ENCODE results near the gene THOC1.

Gene THOC1

GRCh38 chr18:213966-214365 is 53.9 kb downstream of the THOC1 start:
- TF ChIP-seq CEBPB (IDR thresholded peaks at IDR 0.05) (no peak), CREB1 (IDR thresholded peaks at IDR 0.05; ENCODE audit: low read depth) (no peak), EP300 (IDR thresholded peaks at IDR 0.05; ENCODE audit: borderline replicate concordance) (no peak), YY1 (IDR thresholded peaks at IDR 0.05; ENCODE audit: low read depth) (no peak), FOXM1 (IDR thresholded peaks at IDR 0.05; ENCODE audit: borderline replicate concordance, low read depth) (no peak), RAD21 (IDR thresholded peaks at IDR 0.05; ENCODE audit: low read depth) (no peak), USF1 (IDR thresholded peaks at IDR 0.05) (no peak), NFIC (IDR thresholded peaks at IDR 0.05) (no peak), TEAD4 (IDR thresholded peaks at IDR 0.05) (no peak), REST (IDR thresholded peaks at IDR 0.05; ENCODE audit: low read depth) (no peak), TAF1 (IDR thresholded peaks at IDR 0.05; ENCODE audit: low read depth) (no peak), EGR1 (IDR thresholded peaks at IDR 0.05) (no peak), MAX (IDR thresholded peaks at IDR 0.05) (no peak), TCF12 (IDR thresholded peaks at IDR 0.05; ENCODE audit: low read depth) (no peak), ZBTB7A (IDR thresholded peaks at IDR 0.05; ENCODE audit: low read depth) (no peak)

GRCh38 chr18:213505-213904 is 54.3 kb downstream of the THOC1 start:
- TF ChIP-seq TCF12 (IDR thresholded peaks at IDR 0.05; ENCODE audit: low read depth) = no peak
- TF ChIP-seq FOXM1 (IDR thresholded peaks at IDR 0.05; ENCODE audit: borderline replicate concordance, low read depth) = no peak
- no peak for TF ChIP-seq EGR1 (IDR thresholded peaks at IDR 0.05)
- no peak for TF ChIP-seq TAF1 (IDR thresholded peaks at IDR 0.05; ENCODE audit: low read depth)
- no peak for TF ChIP-seq REST (IDR thresholded peaks at IDR 0.05; ENCODE audit: low read depth)
- no peak for TF ChIP-seq EP300 (IDR thresholded peaks at IDR 0.05; ENCODE audit: borderline replicate concordance)
- no peak for TF ChIP-seq CEBPB (IDR thresholded peaks at IDR 0.05)
- no peak for TF ChIP-seq MAX (IDR thresholded peaks at IDR 0.05)
- TF ChIP-seq RAD21 (IDR thresholded peaks at IDR 0.05; ENCODE audit: low read depth) = no peak
- TF ChIP-seq ZBTB7A (IDR thresholded peaks at IDR 0.05; ENCODE audit: low read depth) = no peak
- no peak for TF ChIP-seq USF1 (IDR thresholded peaks at IDR 0.05)
- no peak for TF ChIP-seq YY1 (IDR thresholded peaks at IDR 0.05; ENCODE audit: low read depth)
- no peak for TF ChIP-seq TEAD4 (IDR thresholded peaks at IDR 0.05)
- TF ChIP-seq NFIC (IDR thresholded peaks at IDR 0.05) = no peak
- TF ChIP-seq CREB1 (IDR thresholded peaks at IDR 0.05; ENCODE audit: low read depth) = no peak

- no peak for TF ChIP-seq REST (IDR thresholded peaks at IDR 0.05; ENCODE audit: low read depth)
- no peak for TF ChIP-seq TAF1 (IDR thresholded peaks at IDR 0.05; ENCODE audit: low read depth)
- no peak for TF ChIP-seq TCF12 (IDR thresholded peaks at IDR 0.05; ENCODE audit: low read depth)
- TF ChIP-seq TEAD4 (IDR thresholded peaks at IDR 0.05) = no peak
- no peak for TF ChIP-seq CREB1 (IDR thresholded peaks at IDR 0.05; ENCODE audit: low read depth)
- TF ChIP-seq FOXM1 (IDR thresholded peaks at IDR 0.05; ENCODE audit: borderline replicate concordance, low read depth) = no peak
- TF ChIP-seq EP300 (IDR thresholded peaks at IDR 0.05; ENCODE audit: borderline replicate concordance) = no peak
- no peak for TF ChIP-seq MAX (IDR thresholded peaks at IDR 0.05)
- no peak for TF ChIP-seq USF1 (IDR thresholded peaks at IDR 0.05)
- no peak for TF ChIP-seq NFIC (IDR thresholded peaks at IDR 0.05)
- TF ChIP-seq RAD21 (IDR thresholded peaks at IDR 0.05; ENCODE audit: low read depth) = no peak
- no peak for TF ChIP-seq CEBPB (IDR thresholded peaks at IDR 0.05)
Observed at GRCh38 chr18:212780-213179, 55.1 kb downstream of the THOC1 start.

- TF ChIP-seq USF1 (IDR thresholded peaks at IDR 0.05) (no peak), MAX (IDR thresholded peaks at IDR 0.05) (no peak), CREB1 (IDR thresholded peaks at IDR 0.05; ENCODE audit: low read depth) (no peak), RAD21 (IDR thresholded peaks at IDR 0.05; ENCODE audit: low read depth) (no peak), TCF12 (IDR thresholded peaks at IDR 0.05; ENCODE audit: low read depth) (no peak), TAF1 (IDR thresholded peaks at IDR 0.05; ENCODE audit: low read depth) (no peak), TEAD4 (IDR thresholded peaks at IDR 0.05) (no peak), EP300 (IDR thresholded peaks at IDR 0.05; ENCODE audit: borderline replicate concordance) (no peak), ZBTB7A (IDR thresholded peaks at IDR 0.05; ENCODE audit: low read depth) (no peak), CEBPB (IDR thresholded peaks at IDR 0.05) (no peak), REST (IDR thresholded peaks at IDR 0.05; ENCODE audit: low read depth) (no peak), FOXM1 (IDR thresholded peaks at IDR 0.05; ENCODE audit: borderline replicate concordance, low read depth) (no peak), YY1 (IDR thresholded peaks at IDR 0.05; ENCODE audit: low read depth) (no peak), EGR1 (IDR thresholded peaks at IDR 0.05) (no peak), NFIC (IDR thresholded peaks at IDR 0.05) (no peak)
Observed at GRCh38 chr18:211582-211981, 56.3 kb downstream of the THOC1 start.
